ENCODE data around the gene AKR1C1.

GRCh38 chr10:4943821-4944220, 19.4 kb upstream of the AKR1C1 start:
- TF ChIP-seq POLR2AphosphoS5 (IDR thresholded peaks at IDR 0.05; ENCODE audit: low read depth, low read length), result no peak
- no peak for TF ChIP-seq POLR2A (IDR thresholded peaks at IDR 0.05; ENCODE audit: low read depth, low read length)
- no peak for TF ChIP-seq TAF1 (IDR thresholded peaks at IDR 0.05; ENCODE audit: borderline replicate concordance, low read depth, low read length)

Measured in GM12892 (cell line).